H9 (cell line): ENCODE results near the gene TOMM70. TPM values are rescaled to one million over a fixed set of nuclear protein-coding genes. Genes with fewer than 3 reads are reported as not detected.
A peak's percentile ranks its signal among the peaks of the same experiment; 100 is the strongest.

ENCODE experiments used
- DNase-seq: peaks from one replicate; pipeline ENCODE4 v3.0.0-alpha.2; 2017
- H2AFZ ChIP-seq: one replicate; pipeline ENCODE4 v1.6.1; 2013; ENCODE audit warnings: mild to moderate bottlenecking, low read length, control low read depth, moderate library complexity
- H2AK5ac ChIP-seq: 2 replicates; pipeline ENCODE4 v1.6.1; 2013; ENCODE audit warnings: low read length, control low read depth, mixed read lengths; ENCODE audit not compliant: insufficient read length
- H2BK120ac ChIP-seq: one replicate; pipeline ENCODE4 v1.6.1; 2013; ENCODE audit warnings: low read depth, mild to moderate bottlenecking, low read length, control low read depth, inconsistent platforms; ENCODE audit not compliant: poor library complexity, severe bottlenecking
- H2BK12ac ChIP-seq: 2 replicates; pipeline ENCODE4 v1.6.1; 2013; ENCODE audit warnings: low read length, control low read depth, mixed read lengths, low read depth; ENCODE audit not compliant: insufficient read length
- H2BK15ac ChIP-seq: 2 replicates; pipeline ENCODE4 v1.6.1; 2013; ENCODE audit warnings: low read depth, low read length, control low read depth
- H2BK20ac ChIP-seq: one replicate; pipeline ENCODE4 v1.6.1; 2013; ENCODE audit warnings: low read depth, mild to moderate bottlenecking, low read length, control low read depth, inconsistent platforms; ENCODE audit not compliant: poor library complexity, severe bottlenecking
- H2BK5ac ChIP-seq: 2 replicates; pipeline ENCODE4 v1.6.1; 2013; ENCODE audit warnings: low read length, control low read depth, mixed read lengths; ENCODE audit not compliant: insufficient read length
- H3K14ac ChIP-seq: 2 replicates; pipeline ENCODE4 v1.6.1; 2013; ENCODE audit warnings: low read length, control low read depth; ENCODE audit not compliant: insufficient read depth
- H3K18ac ChIP-seq: 2 replicates; pipeline ENCODE4 v1.6.1; 2013; ENCODE audit warnings: low read depth, mild to moderate bottlenecking, mixed read lengths, low read length, control low read depth; ENCODE audit not compliant: insufficient read length
- H3K23ac ChIP-seq: 2 replicates; pipeline ENCODE4 v1.6.1; 2013; ENCODE audit warnings: low read length, control low read depth, mixed read lengths, low read depth; ENCODE audit not compliant: insufficient read length
- H3K23me2 ChIP-seq: 2 replicates; pipeline ENCODE4 v1.6.1; 2013; ENCODE audit warnings: low read depth, mild to moderate bottlenecking, mixed read lengths, low read length, control low read depth; ENCODE audit not compliant: insufficient read length, poor library complexity, severe bottlenecking
- H3K27ac ChIP-seq: 2 replicates; pipeline ENCODE4 v1.5.1; 2013; ENCODE audit warnings: low read length, control low read depth, mixed read lengths, low read depth; ENCODE audit not compliant: insufficient read length
- H3K27me3 ChIP-seq: 2 replicates; pipeline ENCODE4 v1.6.1; 2013; ENCODE audit warnings: low read length, control low read depth, inconsistent platforms; ENCODE audit not compliant: insufficient read depth
- H3K4ac ChIP-seq: 2 replicates; pipeline ENCODE4 v1.6.1; 2013; ENCODE audit warnings: low read depth, mild to moderate bottlenecking, control low read depth, inconsistent platforms, low read length, moderate library complexity
- H3K4me1 ChIP-seq: 2 replicates; pipeline ENCODE4 v1.6.1; 2013; ENCODE audit warnings: low read length, control low read depth, inconsistent platforms; ENCODE audit not compliant: insufficient read depth
- H3K4me2 ChIP-seq: 2 replicates; pipeline ENCODE4 v1.6.1; 2013; ENCODE audit warnings: low read length, control low read depth, mixed read lengths; ENCODE audit not compliant: insufficient read length, insufficient read depth
- H3K56ac ChIP-seq: 2 replicates; pipeline ENCODE4 v1.6.1; 2013; ENCODE audit warnings: low read depth, mild to moderate bottlenecking, mixed read lengths, low read length, control low read depth; ENCODE audit not compliant: insufficient read length
- H3K79me1 ChIP-seq: 2 replicates; pipeline ENCODE4 v1.6.1; 2013; ENCODE audit warnings: low read depth, mild to moderate bottlenecking, moderate library complexity, low read length, control low read depth, inconsistent platforms; ENCODE audit not compliant: insufficient read depth, poor library complexity, severe bottlenecking
- H3K79me2 ChIP-seq: 2 replicates; pipeline ENCODE4 v1.6.1; 2013; ENCODE audit warnings: low read length, control low read depth, inconsistent platforms; ENCODE audit not compliant: insufficient read depth
- H3K9ac ChIP-seq: 2 replicates; pipeline ENCODE4 v1.6.1; 2013; ENCODE audit warnings: low read length, control low read depth, mixed read lengths; ENCODE audit not compliant: insufficient read length; ENCODE audit errors: extremely low read depth
- H3K9me3 ChIP-seq: one replicate; pipeline ENCODE4 v1.6.1; 2013; ENCODE audit warnings: low read depth, low read length, inconsistent platforms; ENCODE audit not compliant: control insufficient read depth
- H3T11ph ChIP-seq: one replicate; pipeline ENCODE4 v1.6.1; 2013; ENCODE audit warnings: mild to moderate bottlenecking, low read length, control low read depth, inconsistent platforms
- H4K20me1 ChIP-seq: one replicate; pipeline ENCODE4 v1.6.1; 2013; ENCODE audit not compliant: control insufficient read depth, insufficient read length, insufficient read depth
- H4K5ac ChIP-seq: 2 replicates; pipeline ENCODE4 v1.6.1; 2013; ENCODE audit warnings: low read depth, mild to moderate bottlenecking, mixed read lengths, low read length, control low read depth; ENCODE audit not compliant: insufficient read length
- H4K8ac ChIP-seq: replicated peaks from 2 replicates; pipeline ENCODE4 v1.6.1; 2013; ENCODE audit warnings: low read length, control low read depth, mixed read lengths, low read depth; ENCODE audit not compliant: insufficient read length
- H4K91ac ChIP-seq: 2 replicates; pipeline ENCODE4 v1.6.1; 2013; ENCODE audit warnings: low read depth, mild to moderate bottlenecking, moderate library complexity, mixed read lengths, low read length, control low read depth; ENCODE audit not compliant: insufficient read length
- H3K27ac Mint-ChIP-seq, 3 experiments: 2 replicates in 2 of 3; 3 replicates in 1 of 3; pipeline ENCODE4 v1.8.0; 2020 to 2021; ENCODE audit warnings: mixed read lengths in 3 of 3, mild to moderate bottlenecking in 1 of 3, moderate library complexity in 1 of 3
- H3K27me3 Mint-ChIP-seq: 2 replicates; pipeline ENCODE4 v1.8.0; 2021; ENCODE audit warnings: low read depth, mild to moderate bottlenecking, moderate library complexity, mixed read lengths
- H3K36me3 Mint-ChIP-seq, 3 experiments: 2 replicates in 2 of 3; 3 replicates in 1 of 3; pipeline ENCODE4 v1.8.0; 2020 to 2021; ENCODE audit warnings: low read depth in 3 of 3, mixed read lengths in 3 of 3; ENCODE audit not compliant: insufficient read depth in 1 of 3
- H3K4me1 Mint-ChIP-seq, 2 experiments: 2 replicates each; pipeline ENCODE4 v1.8.0; 2020; ENCODE audit warnings: mixed read lengths in 2 of 2
- H3K4me3 Mint-ChIP-seq, 2 experiments: 2 replicates in 1 of 2; 3 replicates in 1 of 2; pipeline ENCODE4 v1.8.0; 2020 to 2021; ENCODE audit warnings: mild to moderate bottlenecking in 2 of 2, mixed read lengths in 2 of 2, moderate library complexity in 1 of 2
- H3K9me3 Mint-ChIP-seq, 2 experiments: 2 replicates in 1 of 2; 3 replicates in 1 of 2; pipeline ENCODE4 v1.8.0; 2020; ENCODE audit warnings: mild to moderate bottlenecking in 2 of 2, mixed read lengths in 2 of 2, moderate library complexity in 1 of 2
- CTCF ChIP-seq: fragments of 200-600 bp; sonication (generic); conservative IDR thresholded peaks from 3 replicates; pipeline ENCODE4 v1.8.0; 2021; ENCODE audit warnings: antibody characterized with exemption, mild to moderate bottlenecking
- WGBS: extraction: QIAGEN DNeasy Blood & Tissue Kit; methylation state at CpG from one replicate; pipeline ENCODE4 v1.1.7; 2013; ENCODE audit warnings: missing lambda C conversion rate, low lambda C conversion rate, mixed read lengths; ENCODE audit not compliant: insufficient read length; ENCODE audit errors: extremely low coverage; 5-methylcytosine and 5-hydroxymethylcytosine counted together
- total RNA-seq: library from RNA; stranded (reverse); gene quantifications from 2 replicates; pipeline ENCODE4 v1.2.1, GENCODE V29; 2021

TOMM70 gene
- total RNA-seq, 1 experiment from 2014 or later: 53.0 TPM

GRCh38 chr3:100407977-100408532 is 7.2 kb upstream of the TOMM70 start:
- no peak overlapping the region for H4K8ac ChIP-seq
- no peak overlapping the region for H3K27ac ChIP-seq
- H3K79me1 ChIP-seq: peaks cover 2% of the 10 kb centered on the region
- TF ChIP-seq CTCF: no peak
- no peak overlapping the region for H2BK5ac ChIP-seq
- H4K20me1 ChIP-seq: no peaks in the 10 kb centered on the region
- H3K79me2 ChIP-seq: peaks cover 2% of the 10 kb centered on the region; the same call in 1 of the 2 replicates
- no peak overlapping the region for H4K91ac ChIP-seq
- Mint-ChIP-seq H3K9me3 (peaks cover 2 to 6% of the 10 kb centered on the region in 2 experiments; a peak in 2 of 5 replicates), H3K36me3 (peaks cover 16 to 54% (median 31%) of the 10 kb centered on the region in 3 experiments), H3K4me1 (peaks cover 22 to 28% of the 10 kb centered on the region in 2 experiments), H3K4me3 (no peak overlapping the region), H3K27ac (peak overlapping the region in 1 of 3 experiments; percentile 41; a peak in 1 of 7 replicates), H3K27me3 (no peaks in the 10 kb centered on the region)
- no peak for DNase-seq
- no peak overlapping the region for H2BK12ac ChIP-seq
- no peak overlapping the region for H2AFZ ChIP-seq
- no peak overlapping the region for H3K23ac ChIP-seq
- no peak overlapping the region for H3T11ph ChIP-seq
- no peak overlapping the region for H3K9ac ChIP-seq
- no peak overlapping the region for H4K5ac ChIP-seq
- WGBS: no CpG with 5 or more reads among the region's 4 CpGs
- H3K27me3 ChIP-seq: no peaks in the 10 kb centered on the region
- no peak overlapping the region for H3K4ac ChIP-seq
- H3K14ac ChIP-seq: no peak overlapping the region
- no peak overlapping the region for H2BK120ac ChIP-seq
- no peak overlapping the region for H3K4me2 ChIP-seq
- no peak overlapping the region for H2BK15ac ChIP-seq
- H3K18ac ChIP-seq: no peak overlapping the region
- no peak overlapping the region for H3K56ac ChIP-seq
- no peaks in the 10 kb centered on the region for H3K9me3 ChIP-seq
- H2AK5ac ChIP-seq: no peak overlapping the region
- no peaks in the 10 kb centered on the region for H3K23me2 ChIP-seq
- no peaks in the 10 kb centered on the region for H3K4me1 ChIP-seq
- H2BK20ac ChIP-seq: no peak overlapping the region
